Caki2 (cell line): Measurements from ENCODE around the gene PLG. TPM values are rescaled to one million over a fixed set of nuclear protein-coding genes. Genes with fewer than 3 reads are reported as not detected.
"Not testable (repeated sequence)": the region's sequence is repeated elsewhere in the genome, so short reads cannot be mapped to it uniquely, and the experiment has no call there.

Experiments used
- DNase-seq: peaks from one replicate; pipeline ENCODE4 v3.0.0-alpha.2; 2015; ENCODE audit warnings: low read depth
- in situ Hi-C: cut with HindIII; loops from 2 replicates; pipeline ENCODE4 v1.10.0; 2016; ENCODE audit warnings: low sequenced_read_pairs, low pct_unique_long_range_greater_than_20kb, mixed read lengths
- total RNA-seq: library from RNA; depleted of rRNA; stranded (reverse); fragments of >200 nt; shearing (Covaris generic); gene quantifications from 2 replicates; pipeline ENCODE4 v1.2.3, GENCODE V29; 2014; ENCODE audit warnings: low replicate concordance

The PLG gene
- total RNA-seq, 1 experiment from 2014 or later = not detected

GRCh38 chr6:160764847-160765246 is 62.8 kb downstream of the PLG start:
- no peak for DNase-seq
- in situ Hi-C loops = no loop called here

GRCh38 chr6:160765412-160765811 is 63.4 kb downstream of the PLG start:
- in situ Hi-C loops = no loop called here
- DNase-seq = no peak

GRCh38 chr6:160766657-160766988 is 64.6 kb downstream of the PLG start:
- DNase-seq = no peak
- in situ Hi-C loops = no loop called here

- in situ Hi-C loops = no loop called here
- peak; percentile 38 for DNase-seq
These were observed 65.1 kb downstream of the PLG start for GRCh38 chr6:160766989-160767646.

- in situ Hi-C loops = no loop called here
- DNase-seq = no peak
These were observed 65.6 kb downstream of the PLG start for GRCh38 chr6:160767647-160768019.

- no peak for DNase-seq
- in situ Hi-C loops = no loop called here
These were observed 66.1 kb downstream of the PLG start for GRCh38 chr6:160768101-160768500.

- in situ Hi-C loops = no loop called here
These were observed 72.4 kb downstream of the PLG start for GRCh38 chr6:160774399-160774798.

GRCh38 chr6:160775792-160776580 is 73.9 kb downstream of the PLG start:
- no peak for DNase-seq
- in situ Hi-C loops = no loop called here

More at GRCh38 chr6:160774399-160774798, 72.4 kb downstream of the PLG start:
- no peak for DNase-seq

GRCh38 chr6:160779095-160779494 is 77.1 kb downstream of the PLG start:
- in situ Hi-C loops, DNase-seq: not testable (repeated sequence)

- DNase-seq, in situ Hi-C loops: not testable (repeated sequence)
These were observed 78.6 kb downstream of the PLG start for GRCh38 chr6:160780656-160781055.

- in situ Hi-C loops = no loop called here
- DNase-seq = no peak
These were observed 79.3 kb downstream of the PLG start for GRCh38 chr6:160781298-160781697.

GRCh38 chr6:160782228-160782627 is 80.2 kb downstream of the PLG start:
- in situ Hi-C loops = no loop called here

GRCh38 chr6:160783741-160784140 is 81.7 kb downstream of the PLG start:
- in situ Hi-C loops = no loop called here
- DNase-seq = no peak

More at GRCh38 chr6:160782228-160782627, 80.2 kb downstream of the PLG start:
- DNase-seq = no peak

- in situ Hi-C loops = not testable (repeated sequence)
These were observed 86.1 kb downstream of the PLG start for GRCh38 chr6:160788126-160788525.

GRCh38 chr6:160788806-160789205 is 86.8 kb downstream of the PLG start:
- in situ Hi-C loops = no loop called here
- DNase-seq = no peak

More at GRCh38 chr6:160788126-160788525, 86.1 kb downstream of the PLG start:
- not testable (repeated sequence) for DNase-seq

- in situ Hi-C loops = no loop called here
- no peak for DNase-seq
These were observed 87.4 kb downstream of the PLG start for GRCh38 chr6:160789263-160790027.

- no peak for DNase-seq
- in situ Hi-C loops = no loop called here
These were observed 88.2 kb downstream of the PLG start for GRCh38 chr6:160790028-160790792.

GRCh38 chr6:160791459-160791858 is 89.4 kb downstream of the PLG start:
- in situ Hi-C loops = no loop called here
- no peak for DNase-seq
